Panc1 (cell line): ENCODE data around the gene ZNF20. TPM values are rescaled to one million over a fixed set of nuclear protein-coding genes. Genes with fewer than 3 reads are reported as not detected.
A peak's percentile ranks its signal among the peaks of the same experiment; 100 is the strongest.

Experiments
- ATAC-seq: fragments of 200-7000 bp; cut with Tn5 transposase; 2 replicates; pipeline ENCODE4 v1.9.1; 2020; ENCODE audit warnings: mild to moderate bottlenecking, moderate library complexity
- BruUV-seq: library from RNA; stranded (reverse); fragments of 400-500 nt; replicated peaks from 2 replicates; lab custom pipeline; 2021; lab: Mats Ljungman, UMichigan
- CTCF ChIA-PET: fragments of 300-600 bp; sonication (Branson Sonifier 250); formaldehyde crosslinking; loops from one replicate; lab custom pipeline; 2022; ENCODE audit warnings: antibody characterized with exemption; lab: Charles Lee
- POLR2A ChIA-PET: fragments of 300-600 bp; sonication (Branson Sonifier 250); formaldehyde crosslinking; loops from one replicate; lab custom pipeline; 2022; ENCODE audit warnings: antibody characterized with exemption; lab: Charles Lee
- DNase-seq: peaks from one replicate; pipeline ENCODE4 v3.0.0-alpha.2; 2010; ENCODE audit warnings: low read depth, low spot score
- H3K27ac ChIP-seq: 2 replicates; pipeline ENCODE4 v1.5.1; 2011; ENCODE audit warnings: mild to moderate bottlenecking, low read length, inconsistent platforms
- H3K27me3 ChIP-seq: fragments of 200-500 bp; sonication (Bioruptor generic); 2 replicates; pipeline ENCODE4 v1.6.0; 2014; ENCODE audit warnings: low read length, inconsistent platforms; ENCODE audit not compliant: control insufficient read depth, insufficient read depth
- H3K36me3 ChIP-seq: fragments of 200-500 bp; sonication (Bioruptor generic); 2 replicates; pipeline ENCODE4 v1.5.1; 2014; ENCODE audit warnings: inconsistent platforms, mild to moderate bottlenecking, low read length, moderate library complexity; ENCODE audit not compliant: control insufficient read depth, insufficient read depth
- H3K4me1 ChIP-seq: 2 replicates; pipeline ENCODE4 v1.5.1; 2011; ENCODE audit warnings: inconsistent platforms, mild to moderate bottlenecking, low read length, moderate library complexity; ENCODE audit not compliant: control insufficient read depth, insufficient read depth
- H3K4me3 ChIP-seq, 2 experiments: 2 replicates each; pipeline ENCODE4 v1.5.1; 2011 to 2012; ENCODE audit warnings: low read depth in 2 of 2, low read length in 2 of 2, mild to moderate bottlenecking in 2 of 2, inconsistent platforms in 1 of 2, moderate library complexity in 1 of 2
- H3K9me3 ChIP-seq: fragments of 200-500 bp; sonication (Bioruptor generic); 2 replicates; pipeline ENCODE4 v1.5.1; 2014; ENCODE audit warnings: low read depth, mild to moderate bottlenecking, inconsistent platforms, low read length, moderate library complexity; ENCODE audit not compliant: control insufficient read depth, insufficient read depth
- POLR2AphosphoS5 ChIP-seq: IDR thresholded peaks from 2 replicates; pipeline ENCODE4 v1.6.1; 2012; ENCODE audit warnings: mild to moderate bottlenecking, low read depth, low read length, moderate library complexity
- SIN3A ChIP-seq: IDR thresholded peaks from 2 replicates; pipeline ENCODE4 v1.6.1; 2012; ENCODE audit warnings: low read depth, mild to moderate bottlenecking, low read length, moderate library complexity, borderline replicate concordance; ENCODE audit not compliant: insufficient read depth
- TCF7L2 ChIP-seq: IDR thresholded peaks from 2 replicates; pipeline ENCODE4 v1.6.1; 2011; ENCODE audit warnings: mild to moderate bottlenecking, low read depth, low read length, inconsistent platforms
- in situ Hi-C: cut with HindIII; loops from 2 replicates; pipeline ENCODE4 v1.10.0; 2016; ENCODE audit warnings: low sequenced_read_pairs, low pct_unique_long_range_greater_than_20kb
- intact Hi-C: fragments of 100-400 bp; cut with micrococcal nuclease; formaldehyde crosslinking; loops from one replicate; pipeline ENCODE4 v1.10.0; 2022; ENCODE audit not compliant: unreplicated experiment
- total RNA-seq: library from RNA; stranded (reverse); gene quantifications from one replicate; pipeline ENCODE4 v1.2.1, GENCODE V29; 2021; ENCODE audit not compliant: unreplicated experiment
- TF ChIP-seq, protein P1 (sequence below), 2 experiments: IDR thresholded peaks; 2 replicates each; pipeline ENCODE4 v1.6.1; 2011 to 2012; ENCODE audit warnings: low read depth in 2 of 2, control low read depth in 1 of 2, low read length in 1 of 2, mild to moderate bottlenecking in 1 of 2, moderate library complexity in 1 of 2; ENCODE audit not compliant: insufficient read depth in 1 of 2
- TF ChIP-seq, protein P2 (sequence below): fragments of 450-650 bp; IDR thresholded peaks from 2 replicates; pipeline ENCODE4 v1.5.1; 2017; ENCODE audit warnings: mild to moderate bottlenecking

Gene ZNF20
- total RNA-seq, 1 experiment from 2014 or later, result 4.9 TPM

DNA sequence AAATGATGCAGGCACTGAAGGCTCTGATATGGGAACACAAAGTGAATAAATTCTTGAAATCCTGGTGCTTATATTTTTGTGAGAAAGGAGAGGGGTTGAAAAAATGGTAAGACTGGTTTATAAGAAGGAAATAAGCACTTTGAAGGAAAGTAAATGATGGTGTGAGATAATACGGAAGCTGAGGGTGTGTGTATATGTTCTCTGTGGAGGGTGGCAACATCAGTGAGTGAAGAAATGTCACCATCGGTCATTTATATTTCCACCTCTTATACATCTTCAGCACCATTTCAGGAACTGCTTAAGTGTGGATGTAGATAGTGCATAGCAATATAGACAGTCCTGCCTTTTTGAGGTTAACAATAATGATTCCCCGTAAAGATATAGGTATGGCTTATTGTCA lies 40.2 kb upstream of the ZNF20 start:
- Histone ChIP-seq H3K36me3 (no peaks in the 10 kb centered on the region), H3K9me3 (peaks cover 22% of the 10 kb centered on the region; the same call in 1 of the 2 replicates), H3K4me3 (no peak overlapping the region), H3K27me3 (no peaks in the 10 kb centered on the region), H3K4me1 (no peaks in the 10 kb centered on the region), H3K27ac (no peak overlapping the region)
- ATAC-seq, result no peak
- no peak for DNase-seq
- intact Hi-C loops (no loop called here), in situ Hi-C loops (no loop called here)
- CTCF ChIA-PET, result interaction anchor here (0.6 kb wide), 1 partner anchor 16 kb away, joined by 3 read pairs; no protein-coding TSS in a partner anchor
- BruUV-seq, result TSS peak; percentile 21
- POLR2A ChIA-PET, result interaction anchor here (0.7 kb wide), 1 partner anchor 508 kb away, joined by 4 read pairs; the partner anchor contains the start of gene GNG14
- TF ChIP-seq, protein P1, sequence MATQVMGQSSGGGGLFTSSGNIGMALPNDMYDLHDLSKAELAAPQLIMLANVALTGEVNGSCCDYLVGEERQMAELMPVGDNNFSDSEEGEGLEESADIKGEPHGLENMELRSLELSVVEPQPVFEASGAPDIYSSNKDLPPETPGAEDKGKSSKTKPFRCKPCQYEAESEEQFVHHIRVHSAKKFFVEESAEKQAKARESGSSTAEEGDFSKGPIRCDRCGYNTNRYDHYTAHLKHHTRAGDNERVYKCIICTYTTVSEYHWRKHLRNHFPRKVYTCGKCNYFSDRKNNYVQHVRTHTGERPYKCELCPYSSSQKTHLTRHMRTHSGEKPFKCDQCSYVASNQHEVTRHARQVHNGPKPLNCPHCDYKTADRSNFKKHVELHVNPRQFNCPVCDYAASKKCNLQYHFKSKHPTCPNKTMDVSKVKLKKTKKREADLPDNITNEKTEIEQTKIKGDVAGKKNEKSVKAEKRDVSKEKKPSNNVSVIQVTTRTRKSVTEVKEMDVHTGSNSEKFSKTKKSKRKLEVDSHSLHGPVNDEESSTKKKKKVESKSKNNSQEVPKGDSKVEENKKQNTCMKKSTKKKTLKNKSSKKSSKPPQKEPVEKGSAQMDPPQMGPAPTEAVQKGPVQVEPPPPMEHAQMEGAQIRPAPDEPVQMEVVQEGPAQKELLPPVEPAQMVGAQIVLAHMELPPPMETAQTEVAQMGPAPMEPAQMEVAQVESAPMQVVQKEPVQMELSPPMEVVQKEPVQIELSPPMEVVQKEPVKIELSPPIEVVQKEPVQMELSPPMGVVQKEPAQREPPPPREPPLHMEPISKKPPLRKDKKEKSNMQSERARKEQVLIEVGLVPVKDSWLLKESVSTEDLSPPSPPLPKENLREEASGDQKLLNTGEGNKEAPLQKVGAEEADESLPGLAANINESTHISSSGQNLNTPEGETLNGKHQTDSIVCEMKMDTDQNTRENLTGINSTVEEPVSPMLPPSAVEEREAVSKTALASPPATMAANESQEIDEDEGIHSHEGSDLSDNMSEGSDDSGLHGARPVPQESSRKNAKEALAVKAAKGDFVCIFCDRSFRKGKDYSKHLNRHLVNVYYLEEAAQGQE (IDR thresholded peaks at IDR 0.05; ENCODE audit: insufficient read depth in 1 of 2, low read depth in 2 of 2, low read length in 1 of 2), result no peak
- TF ChIP-seq SIN3A (no peak), POLR2AphosphoS5 (no peak), TCF7L2 (no peak)
- TF ChIP-seq, protein P2, sequence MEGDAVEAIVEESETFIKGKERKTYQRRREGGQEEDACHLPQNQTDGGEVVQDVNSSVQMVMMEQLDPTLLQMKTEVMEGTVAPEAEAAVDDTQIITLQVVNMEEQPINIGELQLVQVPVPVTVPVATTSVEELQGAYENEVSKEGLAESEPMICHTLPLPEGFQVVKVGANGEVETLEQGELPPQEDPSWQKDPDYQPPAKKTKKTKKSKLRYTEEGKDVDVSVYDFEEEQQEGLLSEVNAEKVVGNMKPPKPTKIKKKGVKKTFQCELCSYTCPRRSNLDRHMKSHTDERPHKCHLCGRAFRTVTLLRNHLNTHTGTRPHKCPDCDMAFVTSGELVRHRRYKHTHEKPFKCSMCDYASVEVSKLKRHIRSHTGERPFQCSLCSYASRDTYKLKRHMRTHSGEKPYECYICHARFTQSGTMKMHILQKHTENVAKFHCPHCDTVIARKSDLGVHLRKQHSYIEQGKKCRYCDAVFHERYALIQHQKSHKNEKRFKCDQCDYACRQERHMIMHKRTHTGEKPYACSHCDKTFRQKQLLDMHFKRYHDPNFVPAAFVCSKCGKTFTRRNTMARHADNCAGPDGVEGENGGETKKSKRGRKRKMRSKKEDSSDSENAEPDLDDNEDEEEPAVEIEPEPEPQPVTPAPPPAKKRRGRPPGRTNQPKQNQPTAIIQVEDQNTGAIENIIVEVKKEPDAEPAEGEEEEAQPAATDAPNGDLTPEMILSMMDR, result no peak

DNA sequence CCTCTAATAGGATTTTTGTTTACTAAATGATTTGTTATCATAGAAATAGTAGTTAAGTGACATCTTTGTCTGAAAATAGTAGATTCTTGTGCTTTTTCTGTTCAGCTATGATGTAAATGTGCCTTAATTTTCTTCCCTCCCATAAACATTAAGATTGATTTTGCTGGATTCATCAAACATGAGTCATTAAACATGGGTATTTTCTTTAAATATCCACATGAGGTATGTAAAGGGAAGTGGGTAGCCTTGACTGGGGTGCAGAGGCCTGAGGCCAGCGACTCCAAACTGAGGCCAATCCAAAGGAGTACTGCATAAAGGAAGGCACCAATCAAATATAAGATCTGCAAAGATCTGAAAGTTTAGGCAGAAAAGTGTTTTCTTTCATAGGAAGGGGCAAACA lies 26.5 kb upstream of the ZNF20 start:
- no peaks in the 10 kb centered on the region for H3K36me3 ChIP-seq
- intact Hi-C loops (no loop called here), in situ Hi-C loops (no loop called here)
- TF ChIP-seq, protein P1 (IDR thresholded peaks at IDR 0.05; ENCODE audit: insufficient read depth in 1 of 2, low read depth in 2 of 2, low read length in 1 of 2), result no peak
- TF ChIP-seq, protein P2, result no peak
- no peak for TF ChIP-seq SIN3A
- no peak for TF ChIP-seq TCF7L2
- no peak for TF ChIP-seq POLR2AphosphoS5
- BruUV-seq, result TSS peak; percentile 32
- H3K27ac ChIP-seq, result no peak overlapping the region
- DNase-seq, result no peak
- H3K4me1 ChIP-seq, result no peaks in the 10 kb centered on the region
- ATAC-seq, result no peak
- ChIA-PET POLR2A (no interaction called here), CTCF (no interaction called here)
- H3K27me3 ChIP-seq, result no peaks in the 10 kb centered on the region
- H3K4me3 ChIP-seq, result no peak overlapping the region
- H3K9me3 ChIP-seq, result no peaks in the 10 kb centered on the region; the same call in 1 of the 2 replicates
